Activated naive CD8-positive, alpha-beta T cell treated with anti-CD3 and anti-CD28 coated beads for 36 hours (primary cell): ENCODE results near the gene PLA2G4D. TPM values are rescaled to one million over a fixed set of nuclear protein-coding genes. Genes with fewer than 3 reads are reported as not detected.

Experiments used
- DNase-seq: peaks from one replicate; pipeline ENCODE4 v3.0.0; 2021
- H3K27ac Mint-ChIP-seq: one replicate; pipeline ENCODE4 v1.8.0; 2022; ENCODE audit warnings: mild to moderate bottlenecking, moderate library complexity, mixed read lengths
- H3K27me3 Mint-ChIP-seq: one replicate; pipeline ENCODE4 v1.8.0; 2022; ENCODE audit warnings: mild to moderate bottlenecking, mixed read lengths
- H3K36me3 Mint-ChIP-seq: one replicate; pipeline ENCODE4 v1.8.0; 2021; ENCODE audit warnings: mild to moderate bottlenecking, mixed read lengths
- H3K4me1 Mint-ChIP-seq: one replicate; pipeline ENCODE4 v1.8.0; 2021; ENCODE audit warnings: mixed read lengths
- H3K4me3 Mint-ChIP-seq: one replicate; pipeline ENCODE4 v1.8.0; 2022; ENCODE audit warnings: mild to moderate bottlenecking, moderate library complexity, mixed read lengths
- H3K9me3 Mint-ChIP-seq: one replicate; pipeline ENCODE4 v1.8.0; 2022; ENCODE audit warnings: mixed read lengths
- total RNA-seq, 2 experiments: library from RNA; stranded (reverse); gene quantifications; one replicate each; pipeline ENCODE4 v1.2.3, GENCODE V29; 2021

Gene PLA2G4D
- total RNA-seq, 2 experiments from 2014 or later: not detected

- Mint-ChIP-seq H3K9me3 (no peaks in the 10 kb centered on the region), H3K27ac (no peak overlapping the region), H3K27me3 (no peaks in the 10 kb centered on the region), H3K4me1 (no peaks in the 10 kb centered on the region), H3K36me3 (no peaks in the 10 kb centered on the region), H3K4me3 (no peak overlapping the region)
- DNase-seq: no peak
Observed at GRCh38 chr15:42046597-42046996, 47.8 kb downstream of the PLA2G4D start.

- Mint-ChIP-seq H3K4me3 (no peak overlapping the region), H3K4me1 (no peaks in the 10 kb centered on the region), H3K9me3 (no peaks in the 10 kb centered on the region), H3K27me3 (no peaks in the 10 kb centered on the region), H3K36me3 (no peaks in the 10 kb centered on the region), H3K27ac (no peak overlapping the region)
- no peak for DNase-seq
Observed at GRCh38 chr15:42045211-42045615, 49.1 kb downstream of the PLA2G4D start.

GRCh38 chr15:42042602-42043400 is 51.6 kb downstream of the PLA2G4D start:
- Mint-ChIP-seq H3K4me1 (no peaks in the 10 kb centered on the region), H3K27me3 (no peaks in the 10 kb centered on the region), H3K4me3 (no peak overlapping the region), H3K36me3 (no peaks in the 10 kb centered on the region), H3K27ac (no peak overlapping the region), H3K9me3 (no peaks in the 10 kb centered on the region)
- DNase-seq: no peak

- no peak for DNase-seq
- Mint-ChIP-seq H3K27ac (no peak overlapping the region), H3K36me3 (no peaks in the 10 kb centered on the region), H3K9me3 (no peaks in the 10 kb centered on the region), H3K4me3 (no peak overlapping the region), H3K4me1 (peaks cover 5% of the 10 kb centered on the region), H3K27me3 (no peaks in the 10 kb centered on the region)
Observed at GRCh38 chr15:42038401-42038800, 56.0 kb downstream of the PLA2G4D start.

GRCh38 chr15:42037656-42038055 is 56.7 kb downstream of the PLA2G4D start:
- H3K27ac Mint-ChIP-seq: no peak overlapping the region
- H3K27me3 Mint-ChIP-seq: no peaks in the 10 kb centered on the region
- peaks cover 5% of the 10 kb centered on the region for H3K4me1 Mint-ChIP-seq
- no peak overlapping the region for H3K4me3 Mint-ChIP-seq
- no peaks in the 10 kb centered on the region for H3K9me3 Mint-ChIP-seq
- DNase-seq: no peak
- H3K36me3 Mint-ChIP-seq: no peaks in the 10 kb centered on the region

- H3K27ac Mint-ChIP-seq: no peak overlapping the region
Observed at GRCh38 chr15:42036966-42037365, 57.4 kb downstream of the PLA2G4D start.

GRCh38 chr15:42036112-42036905 is 58.1 kb downstream of the PLA2G4D start:
- no peak overlapping the region for H3K4me3 Mint-ChIP-seq
- no peaks in the 10 kb centered on the region for H3K36me3 Mint-ChIP-seq
- H3K9me3 Mint-ChIP-seq: peaks cover 1% of the 10 kb centered on the region
- no peak overlapping the region for H3K27ac Mint-ChIP-seq
- H3K4me1 Mint-ChIP-seq: peaks cover 5% of the 10 kb centered on the region
- DNase-seq: no peak
- no peaks in the 10 kb centered on the region for H3K27me3 Mint-ChIP-seq

More at GRCh38 chr15:42036966-42037365, 57.4 kb downstream of the PLA2G4D start:
- peaks cover under 1% of the 10 kb centered on the region for H3K9me3 Mint-ChIP-seq
- DNase-seq: no peak
- no peaks in the 10 kb centered on the region for H3K36me3 Mint-ChIP-seq
- H3K4me1 Mint-ChIP-seq: peaks cover 5% of the 10 kb centered on the region
- H3K27me3 Mint-ChIP-seq: no peaks in the 10 kb centered on the region
- H3K4me3 Mint-ChIP-seq: no peak overlapping the region

GRCh38 chr15:42035435-42035761 is 59.0 kb downstream of the PLA2G4D start:
- Mint-ChIP-seq H3K9me3 (peaks cover 1% of the 10 kb centered on the region), H3K4me3 (no peak overlapping the region), H3K4me1 (peaks cover 5% of the 10 kb centered on the region), H3K36me3 (no peaks in the 10 kb centered on the region), H3K27me3 (no peaks in the 10 kb centered on the region), H3K27ac (no peak overlapping the region)
- no peak for DNase-seq

- peaks cover 5% of the 10 kb centered on the region for H3K4me1 Mint-ChIP-seq
Observed at GRCh38 chr15:42034628-42035434, 59.5 kb downstream of the PLA2G4D start.

GRCh38 chr15:42033214-42033873 is 61.0 kb downstream of the PLA2G4D start:
- Mint-ChIP-seq H3K4me1 (peaks cover 5% of the 10 kb centered on the region), H3K36me3 (no peaks in the 10 kb centered on the region), H3K4me3 (no peak overlapping the region), H3K9me3 (peaks cover 1% of the 10 kb centered on the region), H3K27ac (no peak overlapping the region), H3K27me3 (no peaks in the 10 kb centered on the region)
- DNase-seq: no peak

More at GRCh38 chr15:42034628-42035434, 59.5 kb downstream of the PLA2G4D start:
- Mint-ChIP-seq H3K9me3 (peaks cover 1% of the 10 kb centered on the region), H3K36me3 (no peaks in the 10 kb centered on the region), H3K27ac (no peak overlapping the region), H3K4me3 (no peak overlapping the region), H3K27me3 (no peaks in the 10 kb centered on the region)
- DNase-seq: no peak

GRCh38 chr15:42032376-42033213 is 61.8 kb downstream of the PLA2G4D start:
- DNase-seq: no peak
- Mint-ChIP-seq H3K27ac (no peak overlapping the region), H3K9me3 (peaks cover 1% of the 10 kb centered on the region), H3K4me3 (no peak overlapping the region), H3K4me1 (peaks cover 5% of the 10 kb centered on the region), H3K36me3 (no peaks in the 10 kb centered on the region), H3K27me3 (no peaks in the 10 kb centered on the region)

GRCh38 chr15:42031198-42031915 is 63.0 kb downstream of the PLA2G4D start:
- no peak for DNase-seq
- H3K27me3 Mint-ChIP-seq: peaks cover 6% of the 10 kb centered on the region
- H3K9me3 Mint-ChIP-seq: peaks cover 1% of the 10 kb centered on the region
- no peak overlapping the region for H3K4me3 Mint-ChIP-seq
- H3K4me1 Mint-ChIP-seq: peaks cover 5% of the 10 kb centered on the region
- H3K27ac Mint-ChIP-seq: no peak overlapping the region
- H3K36me3 Mint-ChIP-seq: no peaks in the 10 kb centered on the region

- H3K4me1 Mint-ChIP-seq: no peaks in the 10 kb centered on the region
- peaks cover 1% of the 10 kb centered on the region for H3K9me3 Mint-ChIP-seq
- peaks cover 9% of the 10 kb centered on the region for H3K27me3 Mint-ChIP-seq
- H3K4me3 Mint-ChIP-seq: no peak overlapping the region
- DNase-seq: no peak
- no peak overlapping the region for H3K27ac Mint-ChIP-seq
- H3K36me3 Mint-ChIP-seq: no peaks in the 10 kb centered on the region
Observed at GRCh38 chr15:42027521-42027920, 66.8 kb downstream of the PLA2G4D start.
